ENCODE results near the gene MRC1.

The MRC1 gene

DNA sequence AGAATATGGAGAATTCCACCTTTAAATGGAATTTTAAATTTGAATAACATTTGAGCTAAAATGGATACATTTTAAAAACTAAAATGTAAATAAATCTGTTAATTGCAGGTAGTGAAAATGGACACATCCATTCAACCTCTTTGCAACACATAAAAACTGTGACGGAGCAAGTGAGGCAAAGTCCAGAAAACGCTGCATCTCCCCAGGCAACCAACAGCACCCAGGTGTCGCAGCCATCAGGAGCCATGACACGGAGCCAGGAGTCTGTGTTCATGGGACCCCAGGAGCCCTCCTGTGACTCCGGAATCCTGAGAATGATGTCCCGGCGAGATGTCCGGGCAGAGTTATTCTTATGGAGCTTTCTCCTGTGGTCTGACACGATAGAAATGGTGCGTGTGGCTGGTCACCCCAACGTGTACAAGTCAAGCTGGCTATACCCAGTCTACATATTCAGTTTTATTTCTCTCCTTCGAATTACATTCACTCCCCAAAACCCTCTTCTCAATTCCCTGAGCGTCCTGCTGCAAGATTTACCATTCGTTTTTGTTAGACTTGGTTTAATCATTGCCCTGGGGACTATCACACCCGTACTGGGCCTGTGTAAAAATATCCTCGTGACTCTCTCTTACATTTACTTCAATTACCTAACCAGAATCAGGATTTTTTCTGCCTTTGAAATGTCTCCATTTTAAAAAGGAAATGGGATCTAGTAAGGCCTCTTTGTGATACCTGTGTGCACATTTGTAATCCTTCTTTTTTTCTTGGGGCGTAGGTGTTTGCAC, 13.1 kb upstream of the MRC1 start:
- DNase-seq (ENCODE audit: low read depth), result no peak

GRCh38 chr10:17801507-17801906, 7.6 kb upstream of the MRC1 start:
- no peak for DNase-seq (ENCODE audit: low read depth)

GRCh38 chr10:17802350-17802749, 6.8 kb upstream of the MRC1 start:
- no peak for DNase-seq (ENCODE audit: low read depth)

- DNase-seq (ENCODE audit: low read depth), result peak; percentile 36
Observed at GRCh38 chr10:17802976-17803375, 6.2 kb upstream of the MRC1 start.

GRCh38 chr10:17805330-17805729, 3.8 kb upstream of the MRC1 start:
- no peak for DNase-seq (ENCODE audit: low read depth)

- no peak for DNase-seq (ENCODE audit: low read depth)
Observed at GRCh38 chr10:17805921-17806577, 3.1 kb upstream of the MRC1 start.

GRCh38 chr10:17811146-17811865, 2.2 kb downstream of the MRC1 start:
- no peak for DNase-seq (ENCODE audit: low read depth)

GRCh38 chr10:17814973-17815372, 5.8 kb downstream of the MRC1 start:
- DNase-seq (ENCODE audit: low read depth), result no peak

DNA sequence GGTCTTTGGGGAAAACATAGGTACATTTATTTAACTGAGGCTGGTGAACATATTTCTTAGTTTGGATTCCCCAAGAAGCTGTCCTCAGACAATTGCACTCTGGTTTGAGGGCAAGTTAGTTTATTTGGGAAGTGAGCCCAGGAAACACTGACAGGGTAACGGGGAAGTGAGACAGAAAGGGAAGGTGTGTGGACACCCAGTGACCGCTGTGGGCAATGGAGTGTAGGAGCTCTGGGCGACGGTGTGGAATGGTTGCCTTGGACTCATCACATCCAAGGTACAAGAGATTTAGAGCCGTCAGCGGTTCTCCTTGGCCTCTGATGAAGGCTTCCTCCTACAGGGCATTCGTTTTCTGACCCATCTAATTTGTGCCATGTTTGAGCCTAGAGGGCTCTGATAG, 7.1 kb downstream of the MRC1 start:
- no peak for DNase-seq (ENCODE audit: low read depth)

- no peak for DNase-seq (ENCODE audit: low read depth)
Observed at GRCh38 chr10:17817316-17817715, 8.2 kb downstream of the MRC1 start.

GRCh38 chr10:17817790-17818189, 8.6 kb downstream of the MRC1 start:
- DNase-seq (ENCODE audit: low read depth), result no peak

DNA sequence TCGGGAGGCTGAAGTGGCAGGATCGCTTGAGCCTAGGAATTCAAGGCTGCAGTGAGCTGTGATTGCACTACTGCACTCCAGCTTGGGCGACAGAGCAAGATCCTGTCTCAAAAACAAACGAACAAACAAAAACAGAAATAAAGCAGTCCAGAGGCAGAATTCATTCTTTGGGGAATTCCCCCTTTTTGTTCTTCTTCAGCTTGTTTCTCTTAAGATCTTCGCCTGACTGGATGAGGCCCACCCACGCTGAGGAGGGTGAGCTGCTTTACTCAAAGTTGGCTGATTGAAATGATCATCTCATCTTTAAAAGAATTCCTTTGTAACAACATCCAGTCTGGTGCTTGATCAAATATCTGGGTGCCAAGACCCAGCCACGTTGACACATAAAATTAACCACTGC, 10.7 kb downstream of the MRC1 start:
- no peak for DNase-seq (ENCODE audit: low read depth)

- DNase-seq (ENCODE audit: low read depth), result no peak
Observed at GRCh38 chr10:17820943-17821342, 11.8 kb downstream of the MRC1 start.

DNA sequence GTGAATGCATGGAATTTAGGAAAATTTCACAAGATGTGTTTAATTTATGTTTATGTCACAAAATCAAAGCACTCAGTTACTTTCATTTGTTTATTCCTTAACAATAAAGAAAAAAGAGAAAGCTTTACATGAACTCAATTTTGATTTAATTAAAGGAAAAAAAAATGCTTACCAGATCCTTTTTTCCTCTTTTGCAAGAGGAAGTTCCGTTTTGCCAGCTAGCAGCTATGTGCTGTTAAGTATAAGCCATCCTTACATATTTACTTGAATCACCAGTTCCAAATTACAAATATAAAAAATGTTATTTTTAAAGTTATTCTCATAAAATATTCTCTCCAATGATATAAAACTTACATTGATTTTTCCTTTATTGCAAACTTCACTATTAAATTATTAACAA, 12.7 kb downstream of the MRC1 start:
- DNase-seq (ENCODE audit: low read depth), result no peak

GRCh38 chr10:17831341-17831740, 22.2 kb downstream of the MRC1 start:
- DNase-seq (ENCODE audit: low read depth), result no peak

GRCh38 chr10:17831896-17832295, 22.7 kb downstream of the MRC1 start:
- no peak for DNase-seq (ENCODE audit: low read depth)

DNA sequence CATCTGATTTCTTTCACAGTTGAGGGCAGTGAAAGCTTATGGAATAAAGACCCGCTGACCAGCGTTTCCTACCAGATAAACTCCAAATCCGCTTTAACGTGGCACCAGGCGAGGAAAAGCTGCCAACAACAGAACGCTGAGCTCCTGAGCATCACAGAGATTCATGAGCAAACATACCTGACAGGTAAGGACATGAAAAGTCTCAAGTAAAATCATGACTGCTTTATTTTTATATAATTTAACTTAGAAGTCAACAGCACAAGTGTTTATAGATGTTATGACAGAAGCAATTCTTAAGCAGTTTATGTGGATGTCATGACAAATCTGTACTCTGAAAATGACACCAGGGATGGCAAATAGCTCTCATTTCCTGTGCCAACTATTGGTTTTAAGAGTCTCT, 24.5 kb downstream of the MRC1 start:
- DNase-seq (ENCODE audit: low read depth), result no peak

DNA sequence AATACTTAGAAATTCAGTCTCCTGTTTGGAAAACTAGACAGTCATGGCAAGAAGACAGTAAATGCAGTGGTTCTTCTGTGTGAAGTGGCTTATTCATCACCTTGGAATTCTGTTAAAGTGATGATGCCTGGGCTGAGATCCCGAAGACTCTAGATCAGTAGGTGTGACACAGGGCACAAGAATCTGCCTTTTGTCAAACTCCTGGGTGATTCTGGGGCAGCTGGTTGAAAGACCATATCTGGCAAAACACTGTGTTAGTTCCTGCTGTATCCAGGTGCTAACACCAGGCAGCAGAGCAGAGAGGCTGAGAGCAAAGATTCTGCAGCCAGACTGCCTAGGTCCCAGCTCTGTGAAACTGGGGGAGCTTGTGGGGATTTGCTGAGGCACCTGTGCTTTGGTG, 26.5 kb downstream of the MRC1 start:
- DNase-seq (ENCODE audit: low read depth), result peak; percentile 96

- peak; percentile 77 for DNase-seq (ENCODE audit: low read depth)
Observed at GRCh38 chr10:17836942-17837341, 27.8 kb downstream of the MRC1 start.

DNA sequence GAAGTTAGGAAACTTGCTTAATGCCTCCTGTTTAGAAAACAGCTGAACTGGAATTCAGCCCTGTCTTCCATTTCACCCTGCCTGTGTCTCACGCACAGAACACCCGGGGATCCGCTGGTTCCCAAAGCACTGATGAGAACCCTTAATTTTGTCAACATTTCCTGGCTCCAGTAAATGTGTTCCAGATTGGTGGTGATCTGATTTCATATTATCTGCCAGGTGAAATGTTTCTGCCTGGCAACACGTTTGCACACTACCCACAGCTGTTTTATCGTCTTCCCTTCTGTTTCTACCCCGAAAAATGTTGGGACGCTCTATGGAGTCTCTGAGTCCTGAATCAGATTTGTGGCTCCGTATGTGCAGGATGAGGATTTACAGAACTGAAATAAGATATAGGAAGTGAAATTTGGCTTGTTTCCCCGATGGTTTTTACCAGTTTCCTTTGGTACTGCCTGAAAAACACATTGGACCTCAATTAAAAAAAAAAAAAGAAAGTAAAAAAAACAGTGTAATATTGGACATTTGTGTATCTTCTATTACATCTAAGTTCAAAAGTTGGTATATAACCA, 29.0 kb downstream of the MRC1 start:
- DNase-seq (ENCODE audit: low read depth), result peak; percentile 13

DNA sequence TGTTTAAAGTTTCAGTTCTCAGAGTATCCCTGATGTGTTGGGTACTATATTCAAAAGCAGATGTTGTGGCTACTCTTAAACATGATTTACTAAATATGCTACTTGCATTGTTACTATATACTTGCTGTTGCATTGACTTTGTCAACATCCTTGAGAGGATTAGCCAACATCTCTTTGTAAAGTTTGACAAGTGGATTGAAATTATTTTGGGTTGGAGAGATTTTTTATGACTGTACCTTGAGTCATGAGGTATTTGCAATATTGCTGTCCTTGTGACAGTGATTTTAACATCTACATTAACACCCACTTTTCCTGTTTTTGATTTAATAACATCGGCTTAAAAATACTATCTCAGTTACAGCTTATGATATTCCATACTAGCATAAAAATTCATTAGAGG, 31.9 kb downstream of the MRC1 start:
- DNase-seq (ENCODE audit: low read depth), result no peak

- no peak for DNase-seq (ENCODE audit: low read depth)
Observed at GRCh38 chr10:17842641-17843040, 33.5 kb downstream of the MRC1 start.

Data from EH (cell line).